ENCODE results near the gene SULT2A1. TPM values are rescaled to one million over a fixed set of nuclear protein-coding genes. Genes with fewer than 3 reads are reported as not detected.
A peak's percentile ranks its signal among the peaks of the same experiment; 100 is the strongest.

The SULT2A1 gene
- total and polyA plus RNA-seq, 2 of the 4 experiments (the other 2 are of a cell fraction), result not detected

DNA sequence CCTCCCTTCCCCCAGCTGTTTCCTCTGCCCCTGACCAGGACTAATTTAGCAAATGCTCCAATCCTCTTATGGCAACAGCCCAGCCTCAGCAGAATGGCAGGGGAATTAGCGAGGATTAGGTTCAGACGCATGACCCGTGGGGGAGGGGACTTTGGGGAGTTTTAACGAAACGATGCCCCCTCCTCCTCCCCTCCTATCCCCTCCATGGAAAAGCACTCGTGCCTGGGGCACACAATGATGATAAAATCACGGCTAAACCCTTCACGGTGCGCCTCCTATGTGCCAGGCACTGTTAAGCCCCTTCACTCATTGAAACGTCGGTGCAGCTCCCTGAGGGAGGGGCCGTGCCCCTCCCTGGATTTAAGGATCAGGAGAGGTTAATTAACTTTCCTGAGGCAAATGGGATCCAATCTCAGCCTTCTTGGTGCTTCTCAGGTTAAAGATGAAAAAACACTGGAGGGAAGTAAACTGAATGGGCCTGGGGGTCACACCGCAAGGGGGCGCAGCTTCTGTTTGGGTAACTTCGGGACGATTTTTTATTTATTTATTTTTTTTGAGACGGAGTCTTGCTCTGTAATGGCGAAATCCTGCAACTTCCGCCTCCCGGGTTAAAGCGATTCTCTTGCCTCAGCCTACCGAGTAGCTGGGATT lies 37.2 kb downstream of the SULT2A1 start:
- H2AK9ac ChIP-seq (replicated peaks; ENCODE audit: low read depth, low read length, poor library complexity), result no peak overlapping the region
- no peak overlapping the region for H2AK5ac ChIP-seq (ENCODE audit: low read depth, low read length)
- no peak overlapping the region for H3K56ac ChIP-seq (ENCODE audit: extremely low read depth, insufficient read depth, low read length)
- H3K27ac ChIP-seq (ENCODE audit: insufficient read depth, low read length), result no peak overlapping the region
- WGBS, 2 experiments (ENCODE audit: extremely low coverage in 2 of 2, insufficient read length in 1 of 2), result 2% methylated on average over 10 of the region's 22 CpGs; no CpG with 5 or more reads in 1 of the 2 experiments
- H2BK120ac ChIP-seq (ENCODE audit: low read depth, low read length), result no peak overlapping the region
- H3K18ac ChIP-seq (ENCODE audit: low read depth, low read length), result no peak overlapping the region
- no TSS peak for BruUV-seq (replicated peaks)
- no peaks in the 10 kb centered on the region for H3K4me1 ChIP-seq (ENCODE audit: control insufficient read depth, insufficient read depth, low read length)
- H3K27me3 ChIP-seq (ENCODE audit: control insufficient read depth, insufficient read depth, low read length), result peaks cover 17% of the 10 kb centered on the region
- no peaks in the 10 kb centered on the region for H3K9me3 ChIP-seq (ENCODE audit: control insufficient read depth, insufficient read depth, low read length)
- CTCF ChIA-PET, result no interaction called here
- H2AFZ ChIP-seq (replicated peaks; ENCODE audit: low read length, poor library complexity), result peak overlapping the region; percentile 51
- H3K9me1 ChIP-seq (ENCODE audit: insufficient read depth, low read length), result no peaks in the 10 kb centered on the region
- no peak overlapping the region for H3K4me3 ChIP-seq (ENCODE audit: insufficient read depth, low read depth, low read length)
- TF ChIP-seq CTCF (conservative IDR thresholded peaks at IDR 0.05; ENCODE audit: low read depth, low read length) (0 out of 2 replicates have a peak, but pooled peaks have one; percentile 23), RCOR1 (IDR thresholded peaks at IDR 0.05; ENCODE audit: insufficient replicate concordance, low read length) (no peak), RFX5 (IDR thresholded peaks at IDR 0.05; ENCODE audit: low read depth, low read length) (no peak), SMC3 (IDR thresholded peaks at IDR 0.05; ENCODE audit: low read depth, low read length) (no peak)
- TF ChIP-seq, protein P1, sequence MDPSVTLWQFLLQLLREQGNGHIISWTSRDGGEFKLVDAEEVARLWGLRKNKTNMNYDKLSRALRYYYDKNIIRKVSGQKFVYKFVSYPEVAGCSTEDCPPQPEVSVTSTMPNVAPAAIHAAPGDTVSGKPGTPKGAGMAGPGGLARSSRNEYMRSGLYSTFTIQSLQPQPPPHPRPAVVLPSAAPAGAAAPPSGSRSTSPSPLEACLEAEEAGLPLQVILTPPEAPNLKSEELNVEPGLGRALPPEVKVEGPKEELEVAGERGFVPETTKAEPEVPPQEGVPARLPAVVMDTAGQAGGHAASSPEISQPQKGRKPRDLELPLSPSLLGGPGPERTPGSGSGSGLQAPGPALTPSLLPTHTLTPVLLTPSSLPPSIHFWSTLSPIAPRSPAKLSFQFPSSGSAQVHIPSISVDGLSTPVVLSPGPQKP (IDR thresholded peaks at IDR 0.05; ENCODE audit: borderline replicate concordance, low read depth, low read length), result no peak
- TF ChIP-seq, protein P2, sequence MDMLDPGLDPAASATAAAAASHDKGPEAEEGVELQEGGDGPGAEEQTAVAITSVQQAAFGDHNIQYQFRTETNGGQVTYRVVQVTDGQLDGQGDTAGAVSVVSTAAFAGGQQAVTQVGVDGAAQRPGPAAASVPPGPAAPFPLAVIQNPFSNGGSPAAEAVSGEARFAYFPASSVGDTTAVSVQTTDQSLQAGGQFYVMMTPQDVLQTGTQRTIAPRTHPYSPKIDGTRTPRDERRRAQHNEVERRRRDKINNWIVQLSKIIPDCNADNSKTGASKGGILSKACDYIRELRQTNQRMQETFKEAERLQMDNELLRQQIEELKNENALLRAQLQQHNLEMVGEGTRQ (IDR thresholded peaks at IDR 0.05; ENCODE audit: low read depth, low read length), result no peak
- ATAC-seq (ENCODE audit: low read depth) (no peak), DNase-seq (no peak)
- no peak overlapping the region for H3K4ac ChIP-seq (ENCODE audit: low read depth, low read length)
- no peak overlapping the region for H4K5ac ChIP-seq (ENCODE audit: low read depth, low read length)
- no peak overlapping the region for H2BK5ac ChIP-seq (ENCODE audit: low read depth, low read length, poor library complexity, severe bottlenecking)
- no peak overlapping the region for H4K91ac ChIP-seq (ENCODE audit: insufficient read depth, low read depth, low read length)
- POLR2A ChIA-PET (ENCODE audit: unreplicated experiment), result no interaction called here
- no peak overlapping the region for H4K8ac ChIP-seq (ENCODE audit: low read depth in 2 of 2, low read length in 2 of 2)
- H3K79me1 ChIP-seq (ENCODE audit: low read depth in 1 of 2, low read length in 2 of 2), result no peaks in the 10 kb centered on the region
- H3K14ac ChIP-seq (replicated peaks; ENCODE audit: low read depth, low read length), result no peak overlapping the region
- H3K9ac ChIP-seq (ENCODE audit: low read depth, low read length), result no peak overlapping the region
- no peak overlapping the region for H3K23ac ChIP-seq (ENCODE audit: low read depth, low read length)
- H3K36me3 ChIP-seq (ENCODE audit: control insufficient read depth, insufficient read depth, low read length), result no peaks in the 10 kb centered on the region
- intact Hi-C loops (cut with micrococcal nuclease), result no loop called here
- in situ Hi-C loops (cut with MboI; ENCODE audit: low sequenced_read_pairs), result no loop called here
- no peak overlapping the region for H2BK15ac ChIP-seq (ENCODE audit: low read depth, low read length)
- no peak overlapping the region for H2BK20ac ChIP-seq (ENCODE audit: low read depth, low read length)
- dilution Hi-C loops (cut with HindIII; ENCODE audit: low sequenced_read_pairs, unreplicated experiment), result no loop called here
- no peak overlapping the region for H3K4me2 ChIP-seq (ENCODE audit: low read depth, low read length)
- H4K20me1 ChIP-seq (ENCODE audit: insufficient read depth, low read length), result no peaks in the 10 kb centered on the region

Measured in IMR-90 (cell line).